Stimulated activated CD4-positive, alpha-beta T cell treated with anti-CD3 and anti-CD28 coated beads, Interleukin-12 subunit alpha, Interleukin-12 subunit beta, amount 100 ng/mL, for 48 hours (primary cell): Measurements from ENCODE around the gene CAND2.

ENCODE experiments used
- DNase-seq, 3 donors: peaks; one replicate each; pipeline ENCODE4 v3.0.0-alpha.2; 2020; ENCODE audit warnings: low read depth in 2 of 3, low spot score in 1 of 3

CAND2 gene

DNA sequence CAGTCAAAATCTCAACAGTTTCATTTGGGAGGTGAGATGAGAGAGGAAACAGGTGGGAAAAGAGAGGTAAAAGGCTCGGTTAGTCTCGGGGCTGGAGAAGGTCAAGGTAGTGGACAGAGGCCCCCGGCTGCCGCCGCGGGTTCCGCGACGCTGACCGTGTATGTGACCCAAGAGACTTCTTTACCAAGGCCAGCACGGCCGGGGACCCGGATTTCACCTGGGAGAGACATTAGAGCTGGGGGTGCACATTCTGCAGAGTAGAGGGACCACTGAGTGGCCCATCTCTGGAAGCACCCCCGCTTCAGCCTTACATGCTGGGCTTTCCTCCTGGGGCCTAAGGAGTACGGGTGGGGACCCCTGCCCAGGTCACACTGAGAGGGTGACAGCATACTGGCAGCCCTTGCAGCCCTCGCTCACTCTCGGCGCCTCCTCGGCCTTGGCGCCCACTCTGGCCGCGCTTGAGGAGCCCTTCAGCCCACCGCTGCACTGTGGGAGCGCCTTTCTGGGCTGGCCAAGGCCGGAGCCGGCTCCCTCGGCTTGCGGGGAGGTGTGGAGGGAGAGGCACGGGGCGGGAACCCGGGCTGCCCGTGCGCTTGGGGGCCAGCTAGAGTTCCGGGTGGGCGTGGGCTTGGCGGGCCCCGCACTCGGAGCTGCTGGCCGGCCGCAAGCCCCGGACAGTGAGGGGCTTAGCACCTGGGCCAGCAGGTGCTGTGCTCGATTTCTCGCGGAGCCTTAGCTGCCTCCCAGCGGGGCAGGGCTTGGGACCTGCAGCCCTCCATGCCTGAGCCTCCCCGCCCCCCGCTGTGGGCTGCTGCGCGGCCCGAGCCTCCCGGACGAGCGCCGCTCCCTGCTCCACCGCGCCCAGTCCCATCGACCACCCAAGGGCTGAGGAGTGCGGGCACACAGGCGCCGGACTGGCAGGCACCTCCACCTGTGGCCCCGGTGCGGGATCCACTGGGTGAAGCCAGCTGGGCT, 86.1 kb downstream of the CAND2 start:
- DNase-seq: no peak

DNA sequence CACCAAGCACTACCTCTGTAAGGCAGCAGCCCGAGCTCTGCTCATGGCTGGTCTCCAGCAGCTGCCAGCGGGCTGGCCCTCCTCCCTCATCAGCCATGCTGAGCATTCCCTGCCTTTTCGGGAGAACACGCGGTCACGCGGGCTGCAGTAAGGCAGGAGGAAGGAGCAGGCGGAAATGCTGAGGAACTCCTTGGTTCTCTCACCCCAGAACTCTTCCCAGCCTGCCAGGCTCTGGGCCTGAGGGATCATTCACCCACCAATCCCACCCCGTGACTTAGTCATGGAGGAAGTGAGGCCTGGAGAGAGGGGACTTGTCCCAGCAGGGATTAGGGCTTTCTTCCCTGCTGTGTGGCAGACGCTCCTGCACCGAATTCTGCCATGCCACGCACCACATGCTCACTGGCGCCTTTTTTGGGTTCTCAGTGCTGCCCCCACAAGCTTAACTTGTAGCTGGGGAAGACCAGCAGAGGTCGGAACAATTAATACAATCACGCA, 87.8 kb downstream of the CAND2 start:
- DNase-seq: no peak
